ENCODE measurements around the gene ZNF660.

GRCh38 chr3:44648564-44649229 is 63.9 kb downstream of the ZNF660 start, which contains the start of gene ZNF35:
- TF ChIP-seq CTCF (optimal IDR thresholded peaks at IDR 0.05 in 1 of 3, IDR thresholded peaks at IDR 0.05 in 1 of 3, conservative IDR thresholded peaks at IDR 0.05 in 1 of 3; ENCODE audit: extremely low read depth in 1 of 3, insufficient read depth in 2 of 3, low read length in 3 of 3) (no peak), EZH2 (IDR thresholded peaks at IDR 0.05; ENCODE audit: low read length) (no peak)
